ENCODE data around the gene RASSF7.

Gene RASSF7

GRCh38 chr11:518463-519202, 42.1 kb upstream of the RASSF7 start:
- peak overlapping the region; percentile 32 for H3K4me3 ChIP-seq (replicated peaks; ENCODE audit: low read depth, low read length)
- TF ChIP-seq CTCF (IDR thresholded peaks at IDR 0.05; ENCODE audit: low read length, missing control alignments), result peak; percentile 30
- peak; percentile 94 for DNase-seq (ENCODE audit: low read depth)

- TF ChIP-seq CTCF (IDR thresholded peaks at IDR 0.05; ENCODE audit: low read length, missing control alignments), result no peak
- no peak overlapping the region for H3K4me3 ChIP-seq (replicated peaks; ENCODE audit: low read depth, low read length)
- no peak for DNase-seq (ENCODE audit: low read depth)
Measured at GRCh38 chr11:520428-521176, 40.2 kb upstream of the RASSF7 start.

- no peak for TF ChIP-seq CTCF (IDR thresholded peaks at IDR 0.05; ENCODE audit: low read length, missing control alignments)
- no peak overlapping the region for H3K4me3 ChIP-seq (replicated peaks; ENCODE audit: low read depth, low read length)
- no peak for DNase-seq (ENCODE audit: low read depth)
Measured at GRCh38 chr11:521177-521688, 39.5 kb upstream of the RASSF7 start.

- H3K4me3 ChIP-seq (replicated peaks; ENCODE audit: low read depth, low read length), result no peak overlapping the region
- TF ChIP-seq CTCF (IDR thresholded peaks at IDR 0.05; ENCODE audit: low read length, missing control alignments), result no peak
- no peak for DNase-seq (ENCODE audit: low read depth)
Measured at GRCh38 chr11:526192-526591, 34.6 kb upstream of the RASSF7 start.

- no peak for TF ChIP-seq CTCF (IDR thresholded peaks at IDR 0.05; ENCODE audit: low read length, missing control alignments)
- H3K4me3 ChIP-seq (replicated peaks; ENCODE audit: low read depth, low read length), result no peak overlapping the region
- no peak for DNase-seq (ENCODE audit: low read depth)
Measured at GRCh38 chr11:528166-528814, 32.5 kb upstream of the RASSF7 start.

GRCh38 chr11:528815-529727, 31.7 kb upstream of the RASSF7 start:
- no peak overlapping the region for H3K4me3 ChIP-seq (replicated peaks; ENCODE audit: low read depth, low read length)
- no peak for TF ChIP-seq CTCF (IDR thresholded peaks at IDR 0.05; ENCODE audit: low read length, missing control alignments)
- no peak for DNase-seq (ENCODE audit: low read depth)

All from fibroblast of pulmonary artery (primary cell).